BJ (cell line): Measurements from ENCODE around the gene ZNF93. TPM values are rescaled to one million over a fixed set of nuclear protein-coding genes. Genes with fewer than 3 reads are reported as not detected.

Experiments
- CTCF ChIA-PET: fragments of 350-600 bp; formaldehyde crosslinking; extraction: SDS; loops from one replicate; lab custom pipeline; 2021; ENCODE audit warnings: antibody characterized with exemption, inconsistent platforms; lab: Yijun Ruan, JAX
- POLR2A ChIA-PET: fragments of 300-600 bp; sonication (Branson Sonifier 250); formaldehyde crosslinking; extraction: SDS; loops from one replicate; lab custom pipeline; 2021; ENCODE audit warnings: antibody characterized with exemption; lab: Charles Lee
- DNase-seq: peaks from one replicate; pipeline ENCODE4 v3.0.0-alpha.2; 2011; ENCODE audit warnings: low read depth
- H3K27me3 ChIP-seq: 2 replicates; pipeline ENCODE4 v1.6.0; 2011; ENCODE audit warnings: low read length; ENCODE audit not compliant: control insufficient read depth, insufficient read depth
- H3K36me3 ChIP-seq: 2 replicates; pipeline ENCODE4 v1.5.1; 2011; ENCODE audit warnings: low read length; ENCODE audit not compliant: control insufficient read depth, insufficient read depth
- H3K4me3 ChIP-seq: 2 replicates; pipeline ENCODE4 v1.5.1; 2011; ENCODE audit warnings: low read depth, mild to moderate bottlenecking, control low read depth, low read length
- polyA plus RNA-seq: library from polyadenylated mRNA; depleted of rRNA; stranded (reverse); fragments of >200 nt; gene quantifications from 2 replicates; pipeline ENCODE4 v1.2.3, GENCODE V29; 2011
- TF ChIP-seq, protein P1 (sequence below): IDR thresholded peaks from 2 replicates; pipeline ENCODE4 v1.5.1; 2011; ENCODE audit warnings: low read depth, mild to moderate bottlenecking, control low read depth, inconsistent platforms, low read length, moderate library complexity; ENCODE audit not compliant: insufficient read depth

Gene ZNF93
- polyA plus RNA-seq, 1 experiment = 4.3 TPM

DNA sequence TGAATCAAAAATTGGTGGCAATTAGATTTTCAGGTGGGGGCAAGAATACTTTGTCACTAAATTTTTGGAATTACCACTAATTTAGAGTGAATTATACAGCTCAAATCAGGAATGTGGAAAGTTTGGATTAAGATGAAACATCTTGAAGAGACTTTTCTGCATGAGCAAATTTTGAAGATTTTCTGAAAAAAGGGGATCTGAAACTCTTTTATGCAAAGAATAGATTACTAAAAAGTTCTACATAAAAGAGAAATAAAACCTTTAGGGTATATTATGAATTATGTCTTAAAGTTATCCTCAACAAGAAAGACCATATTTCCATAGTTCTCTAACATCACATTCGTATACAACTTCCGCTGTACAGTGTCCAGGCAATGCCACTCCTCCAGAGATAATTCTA is 36.7 kb downstream of the ZNF93 start:
- H3K4me3 ChIP-seq = no peak overlapping the region
- POLR2A ChIA-PET = no interaction called here
- no peaks in the 10 kb centered on the region for H3K36me3 ChIP-seq
- no peak for DNase-seq
- TF ChIP-seq, protein P1, sequence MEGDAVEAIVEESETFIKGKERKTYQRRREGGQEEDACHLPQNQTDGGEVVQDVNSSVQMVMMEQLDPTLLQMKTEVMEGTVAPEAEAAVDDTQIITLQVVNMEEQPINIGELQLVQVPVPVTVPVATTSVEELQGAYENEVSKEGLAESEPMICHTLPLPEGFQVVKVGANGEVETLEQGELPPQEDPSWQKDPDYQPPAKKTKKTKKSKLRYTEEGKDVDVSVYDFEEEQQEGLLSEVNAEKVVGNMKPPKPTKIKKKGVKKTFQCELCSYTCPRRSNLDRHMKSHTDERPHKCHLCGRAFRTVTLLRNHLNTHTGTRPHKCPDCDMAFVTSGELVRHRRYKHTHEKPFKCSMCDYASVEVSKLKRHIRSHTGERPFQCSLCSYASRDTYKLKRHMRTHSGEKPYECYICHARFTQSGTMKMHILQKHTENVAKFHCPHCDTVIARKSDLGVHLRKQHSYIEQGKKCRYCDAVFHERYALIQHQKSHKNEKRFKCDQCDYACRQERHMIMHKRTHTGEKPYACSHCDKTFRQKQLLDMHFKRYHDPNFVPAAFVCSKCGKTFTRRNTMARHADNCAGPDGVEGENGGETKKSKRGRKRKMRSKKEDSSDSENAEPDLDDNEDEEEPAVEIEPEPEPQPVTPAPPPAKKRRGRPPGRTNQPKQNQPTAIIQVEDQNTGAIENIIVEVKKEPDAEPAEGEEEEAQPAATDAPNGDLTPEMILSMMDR = no peak
- CTCF ChIA-PET = interaction anchor here (1.3 to 1.7 kb wide), 2 partner anchors 9 to 31 kb away, joined by 3 to 4 read pairs; no protein-coding TSS in a partner anchor
- H3K27me3 ChIP-seq = no peaks in the 10 kb centered on the region

- TF ChIP-seq, protein P1 = no peak
- Histone ChIP-seq H3K27me3 (no peaks in the 10 kb centered on the region), H3K36me3 (no peaks in the 10 kb centered on the region), H3K4me3 (no peak overlapping the region)
- ChIA-PET CTCF (interaction anchor here (0.7 kb wide), 1 partner anchor 8 kb away, joined by 3 read pairs; no protein-coding TSS in a partner anchor), POLR2A (no interaction called here)
- no peak for DNase-seq
Observed at GRCh38 chr19:19938449-19938848, 37.7 kb downstream of the ZNF93 start.

DNA sequence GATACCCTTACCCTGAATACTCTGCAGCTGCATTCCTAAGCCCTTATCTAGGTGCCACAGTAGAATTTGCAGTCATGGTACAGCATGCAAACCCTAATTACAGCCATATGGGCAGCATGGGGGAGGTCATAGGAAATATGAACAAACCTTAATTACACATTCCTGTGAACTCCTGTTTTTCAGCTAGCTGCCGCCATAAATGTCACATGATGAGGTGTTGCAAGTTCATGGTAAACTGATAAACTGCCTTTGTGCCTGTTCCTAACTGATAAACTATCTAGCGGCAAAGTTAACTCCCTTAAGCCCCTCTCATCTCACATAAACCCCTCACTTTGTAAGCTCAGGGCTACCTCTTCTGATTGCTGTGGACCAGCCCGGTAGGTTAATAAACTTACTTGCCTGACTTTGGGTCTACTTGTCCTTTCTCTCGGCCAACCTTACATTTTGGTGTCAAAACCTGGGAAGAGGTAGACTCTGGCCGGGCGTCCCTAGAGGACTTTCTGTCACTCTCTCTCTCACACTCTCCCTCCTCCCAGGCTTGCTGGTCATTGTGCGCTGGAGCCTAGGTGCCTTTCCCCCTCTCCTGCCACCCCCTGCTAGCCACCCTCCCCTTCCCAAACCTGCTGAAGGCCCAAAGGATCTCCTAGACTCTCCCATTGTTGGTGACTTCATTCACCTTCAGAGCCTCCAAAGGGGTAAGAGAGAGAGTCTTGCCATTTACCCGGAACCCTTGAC is 43.3 kb downstream of the ZNF93 start:
- CTCF ChIA-PET = no interaction called here
- POLR2A ChIA-PET = no interaction called here
- H3K4me3 ChIP-seq = no peak overlapping the region
- no peaks in the 10 kb centered on the region for H3K36me3 ChIP-seq
- TF ChIP-seq, protein P1 = no peak
- DNase-seq = no peak
- no peaks in the 10 kb centered on the region for H3K27me3 ChIP-seq

DNA sequence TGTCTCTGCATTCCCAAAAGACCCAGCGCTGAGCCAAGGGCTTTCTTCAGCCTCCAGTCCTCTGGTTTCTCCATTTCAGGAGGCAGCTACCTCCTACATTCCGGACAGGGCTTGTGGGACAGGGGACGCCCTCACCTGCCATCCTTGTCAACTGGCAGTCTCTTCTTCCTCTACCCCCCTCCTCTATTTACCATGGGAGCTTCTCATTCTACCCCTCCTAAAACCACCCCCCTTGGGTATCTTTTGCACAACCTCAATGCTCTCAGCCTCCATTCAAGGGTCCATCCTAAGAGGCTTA is 43.8 kb downstream of the ZNF93 start:
- no peak overlapping the region for H3K4me3 ChIP-seq
- TF ChIP-seq, protein P1 = no peak
- ChIA-PET CTCF (no interaction called here), POLR2A (no interaction called here)
- no peak for DNase-seq
- no peaks in the 10 kb centered on the region for H3K27me3 ChIP-seq
- H3K36me3 ChIP-seq = no peaks in the 10 kb centered on the region

- DNase-seq = no peak
- CTCF ChIA-PET = interaction anchor here (0.6 to 1.5 kb wide), 2 partner anchors 8 to 10 kb away, joined by 3 to 4 read pairs; no protein-coding TSS in a partner anchor
- Histone ChIP-seq H3K27me3 (no peaks in the 10 kb centered on the region), H3K36me3 (no peaks in the 10 kb centered on the region), H3K4me3 (no peak overlapping the region)
- POLR2A ChIA-PET = no interaction called here
- TF ChIP-seq, protein P1 = no peak
Observed at GRCh38 chr19:19946226-19946625, 45.5 kb downstream of the ZNF93 start.
